ENCODE measurements around the gene ACSS2. TPM values are rescaled to one million over a fixed set of nuclear protein-coding genes. Genes with fewer than 3 reads are reported as not detected.

ACSS2 gene
- total and polyA plus RNA-seq, 2 donors (not counting 1 experiment from before 2014, with no cell fraction given) = 59.4 to 129 TPM

DNA sequence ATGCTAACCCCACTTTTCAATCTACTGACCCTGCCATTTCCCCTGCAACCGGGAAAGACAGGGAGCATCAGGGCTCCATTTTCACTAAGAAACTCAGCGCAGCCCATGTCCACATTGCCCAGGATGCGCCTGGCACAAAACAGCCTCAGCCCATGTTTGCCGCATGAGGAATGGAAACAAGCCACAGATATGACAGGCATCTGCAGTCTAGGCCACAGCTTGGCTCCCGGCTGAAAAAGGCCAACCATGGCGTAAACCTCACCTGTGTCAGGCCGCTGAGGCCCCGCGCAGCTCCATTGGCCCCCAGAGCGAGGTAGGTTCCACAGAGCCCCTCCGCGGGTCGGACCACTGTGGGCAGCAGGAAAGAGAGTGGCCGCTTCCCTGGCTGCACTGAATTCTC lies 25.4 kb upstream of the ACSS2 start:
- TF ChIP-seq, protein P1, sequence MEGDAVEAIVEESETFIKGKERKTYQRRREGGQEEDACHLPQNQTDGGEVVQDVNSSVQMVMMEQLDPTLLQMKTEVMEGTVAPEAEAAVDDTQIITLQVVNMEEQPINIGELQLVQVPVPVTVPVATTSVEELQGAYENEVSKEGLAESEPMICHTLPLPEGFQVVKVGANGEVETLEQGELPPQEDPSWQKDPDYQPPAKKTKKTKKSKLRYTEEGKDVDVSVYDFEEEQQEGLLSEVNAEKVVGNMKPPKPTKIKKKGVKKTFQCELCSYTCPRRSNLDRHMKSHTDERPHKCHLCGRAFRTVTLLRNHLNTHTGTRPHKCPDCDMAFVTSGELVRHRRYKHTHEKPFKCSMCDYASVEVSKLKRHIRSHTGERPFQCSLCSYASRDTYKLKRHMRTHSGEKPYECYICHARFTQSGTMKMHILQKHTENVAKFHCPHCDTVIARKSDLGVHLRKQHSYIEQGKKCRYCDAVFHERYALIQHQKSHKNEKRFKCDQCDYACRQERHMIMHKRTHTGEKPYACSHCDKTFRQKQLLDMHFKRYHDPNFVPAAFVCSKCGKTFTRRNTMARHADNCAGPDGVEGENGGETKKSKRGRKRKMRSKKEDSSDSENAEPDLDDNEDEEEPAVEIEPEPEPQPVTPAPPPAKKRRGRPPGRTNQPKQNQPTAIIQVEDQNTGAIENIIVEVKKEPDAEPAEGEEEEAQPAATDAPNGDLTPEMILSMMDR (conservative IDR thresholded peaks at IDR 0.05 in 1 of 2, IDR thresholded peaks at IDR 0.05 in 1 of 2; ENCODE audit: low read depth in 1 of 2, low read length in 2 of 2) = no peak
- no peak for TF ChIP-seq EZH2 (IDR thresholded peaks at IDR 0.05; ENCODE audit: low read length, missing control alignments)
- Histone ChIP-seq H3K9me3 (ENCODE audit: control insufficient read depth, insufficient read depth, low read depth, low read length) (no peaks in the 10 kb centered on the region), H3K4me1 (ENCODE audit: control insufficient read depth, extremely low read depth, insufficient read depth, low read length) (no peaks in the 10 kb centered on the region), H3K79me2 (ENCODE audit: control insufficient read depth, insufficient read depth, low read length) (no peaks in the 10 kb centered on the region), H3K27ac (ENCODE audit: insufficient read depth, low read length) (no peak overlapping the region), H4K20me1 (ENCODE audit: control insufficient read depth, extremely low read depth, insufficient read depth, low read length) (no peaks in the 10 kb centered on the region), H2AFZ (ENCODE audit: low read length) (no peak overlapping the region), H3K4me3 (replicated peaks in 1 of 4; ENCODE audit: control extremely low read depth in 1 of 4, insufficient read depth in 1 of 4, low read depth in 3 of 4, low read length in 4 of 4) (no peak overlapping the region), H3K36me3 (ENCODE audit: control insufficient read depth, insufficient read depth, low read length) (peaks cover 4% of the 10 kb centered on the region), H3K9ac (ENCODE audit: insufficient read depth, low read length) (no peak overlapping the region), H3K27me3 (ENCODE audit: control insufficient read depth, insufficient read depth, low read length) (no peaks in the 10 kb centered on the region), H3K4me2 (ENCODE audit: extremely low read depth, insufficient read depth, low read length) (no peak overlapping the region)
- peak in 1 of 2 donors; percentile 20 for DNase-seq (ENCODE audit: low read depth in 2 of 2)

- no peak overlapping the region for H3K4me2 ChIP-seq (ENCODE audit: extremely low read depth, insufficient read depth, low read length)
- no peaks in the 10 kb centered on the region for H3K9me3 ChIP-seq (ENCODE audit: control insufficient read depth, insufficient read depth, low read depth, low read length)
- H4K20me1 ChIP-seq (ENCODE audit: control insufficient read depth, extremely low read depth, insufficient read depth, low read length) = no peaks in the 10 kb centered on the region
- H3K27me3 ChIP-seq (ENCODE audit: control insufficient read depth, insufficient read depth, low read length) = no peaks in the 10 kb centered on the region
- DNase-seq (ENCODE audit: low read depth in 2 of 2) = no peak
- no peak overlapping the region for H2AFZ ChIP-seq (ENCODE audit: low read length)
- no peak for TF ChIP-seq EZH2 (IDR thresholded peaks at IDR 0.05; ENCODE audit: low read length, missing control alignments)
- TF ChIP-seq, protein P1 (conservative IDR thresholded peaks at IDR 0.05 in 1 of 2, IDR thresholded peaks at IDR 0.05 in 1 of 2; ENCODE audit: low read depth in 1 of 2, low read length in 2 of 2) = no peak
- no peak overlapping the region for H3K9ac ChIP-seq (ENCODE audit: insufficient read depth, low read length)
- H3K4me3 ChIP-seq (replicated peaks in 1 of 4; ENCODE audit: control extremely low read depth in 1 of 4, insufficient read depth in 1 of 4, low read depth in 3 of 4, low read length in 4 of 4) = no peak overlapping the region
- no peaks in the 10 kb centered on the region for H3K4me1 ChIP-seq (ENCODE audit: control insufficient read depth, extremely low read depth, insufficient read depth, low read length)
- no peak overlapping the region for H3K27ac ChIP-seq (ENCODE audit: insufficient read depth, low read length)
- no peaks in the 10 kb centered on the region for H3K79me2 ChIP-seq (ENCODE audit: control insufficient read depth, insufficient read depth, low read length)
- H3K36me3 ChIP-seq (ENCODE audit: control insufficient read depth, insufficient read depth, low read length) = peaks cover 7% of the 10 kb centered on the region
Observed at GRCh38 chr20:34852298-34852697, 24.1 kb upstream of the ACSS2 start.

GRCh38 chr20:34859367-34859766 lies 17.0 kb upstream of the ACSS2 start:
- Histone ChIP-seq H3K4me3 (replicated peaks in 1 of 4; ENCODE audit: control extremely low read depth in 1 of 4, insufficient read depth in 1 of 4, low read depth in 3 of 4, low read length in 4 of 4) (no peak overlapping the region), H4K20me1 (ENCODE audit: control insufficient read depth, extremely low read depth, insufficient read depth, low read length) (no peaks in the 10 kb centered on the region), H3K27ac (ENCODE audit: insufficient read depth, low read length) (no peak overlapping the region), H3K4me1 (ENCODE audit: control insufficient read depth, extremely low read depth, insufficient read depth, low read length) (no peaks in the 10 kb centered on the region), H3K4me2 (ENCODE audit: extremely low read depth, insufficient read depth, low read length) (no peak overlapping the region), H3K9ac (ENCODE audit: insufficient read depth, low read length) (no peak overlapping the region), H3K9me3 (ENCODE audit: control insufficient read depth, insufficient read depth, low read depth, low read length) (no peaks in the 10 kb centered on the region), H3K36me3 (ENCODE audit: control insufficient read depth, insufficient read depth, low read length) (peaks cover 7% of the 10 kb centered on the region), H3K79me2 (ENCODE audit: control insufficient read depth, insufficient read depth, low read length) (no peaks in the 10 kb centered on the region), H2AFZ (ENCODE audit: low read length) (no peak overlapping the region), H3K27me3 (ENCODE audit: control insufficient read depth, insufficient read depth, low read length) (no peaks in the 10 kb centered on the region)
- DNase-seq (ENCODE audit: low read depth in 2 of 2) = no peak
- TF ChIP-seq EZH2 (IDR thresholded peaks at IDR 0.05; ENCODE audit: low read length, missing control alignments) = no peak
- TF ChIP-seq, protein P1 (conservative IDR thresholded peaks at IDR 0.05 in 1 of 2, IDR thresholded peaks at IDR 0.05 in 1 of 2; ENCODE audit: low read depth in 1 of 2, low read length in 2 of 2) = no peak

Measured in fibroblast of lung (primary cell).